ENCODE measurements around the gene POU6F2.

GRCh38 chr7:39317896-39318295 lies 340.2 kb downstream of the POU6F2 start:
- TF ChIP-seq EZH2 (IDR thresholded peaks at IDR 0.05; ENCODE audit: borderline replicate concordance, insufficient read depth, low read depth, low read length, poor library complexity, severe bottlenecking) = no peak
- TF ChIP-seq, protein P1, sequence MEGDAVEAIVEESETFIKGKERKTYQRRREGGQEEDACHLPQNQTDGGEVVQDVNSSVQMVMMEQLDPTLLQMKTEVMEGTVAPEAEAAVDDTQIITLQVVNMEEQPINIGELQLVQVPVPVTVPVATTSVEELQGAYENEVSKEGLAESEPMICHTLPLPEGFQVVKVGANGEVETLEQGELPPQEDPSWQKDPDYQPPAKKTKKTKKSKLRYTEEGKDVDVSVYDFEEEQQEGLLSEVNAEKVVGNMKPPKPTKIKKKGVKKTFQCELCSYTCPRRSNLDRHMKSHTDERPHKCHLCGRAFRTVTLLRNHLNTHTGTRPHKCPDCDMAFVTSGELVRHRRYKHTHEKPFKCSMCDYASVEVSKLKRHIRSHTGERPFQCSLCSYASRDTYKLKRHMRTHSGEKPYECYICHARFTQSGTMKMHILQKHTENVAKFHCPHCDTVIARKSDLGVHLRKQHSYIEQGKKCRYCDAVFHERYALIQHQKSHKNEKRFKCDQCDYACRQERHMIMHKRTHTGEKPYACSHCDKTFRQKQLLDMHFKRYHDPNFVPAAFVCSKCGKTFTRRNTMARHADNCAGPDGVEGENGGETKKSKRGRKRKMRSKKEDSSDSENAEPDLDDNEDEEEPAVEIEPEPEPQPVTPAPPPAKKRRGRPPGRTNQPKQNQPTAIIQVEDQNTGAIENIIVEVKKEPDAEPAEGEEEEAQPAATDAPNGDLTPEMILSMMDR (IDR thresholded peaks at IDR 0.05) = no peak
